WI38 (cell line): Measurements from ENCODE around the gene TBC1D2.

Experiments
- H3K4me3 ChIP-seq: 2 replicates; pipeline ENCODE4 v1.5.1; 2011; ENCODE audit warnings: low read depth, mild to moderate bottlenecking, control low read depth, low read length
- CTCF ChIP-seq: IDR thresholded peaks from 2 replicates; pipeline ENCODE4 v1.5.1; 2012; ENCODE audit warnings: low read depth, mild to moderate bottlenecking, control low read depth, low read length

The TBC1D2 gene

GRCh38 chr9:98229090-98229395 is 26.4 kb downstream of the TBC1D2 start:
- no peak overlapping the region for H3K4me3 ChIP-seq
- no peak for TF ChIP-seq CTCF

- H3K4me3 ChIP-seq = no peak overlapping the region
- TF ChIP-seq CTCF = no peak
These were observed 26.9 kb downstream of the TBC1D2 start for GRCh38 chr9:98228392-98229089.

GRCh38 chr9:98227883-98228282 is 27.6 kb downstream of the TBC1D2 start:
- no peak overlapping the region for H3K4me3 ChIP-seq
- no peak for TF ChIP-seq CTCF

- no peak for TF ChIP-seq CTCF
- H3K4me3 ChIP-seq = no peak overlapping the region
These were observed 28.5 kb downstream of the TBC1D2 start for GRCh38 chr9:98226957-98227356.

- no peak for TF ChIP-seq CTCF
- no peak overlapping the region for H3K4me3 ChIP-seq
These were observed 28.9 kb downstream of the TBC1D2 start for GRCh38 chr9:98226516-98226915.

GRCh38 chr9:98225015-98225442 is 30.4 kb downstream of the TBC1D2 start:
- TF ChIP-seq CTCF = no peak
- no peak overlapping the region for H3K4me3 ChIP-seq

GRCh38 chr9:98222885-98223691 is 32.4 kb downstream of the TBC1D2 start:
- TF ChIP-seq CTCF = no peak
- no peak overlapping the region for H3K4me3 ChIP-seq
